Calu3 (cell line): ENCODE measurements around the gene LYPLA2. TPM values are rescaled to one million over a fixed set of nuclear protein-coding genes. Genes with fewer than 3 reads are reported as not detected.

ENCODE experiments used
- BruUV-seq: library from RNA; stranded (reverse); fragments of 400-500 nt; replicated peaks from 2 replicates; lab custom pipeline; 2021; lab: Mats Ljungman, UMichigan
- CTCF ChIA-PET: fragments of 300-600 bp; sonication (Branson Sonifier 250); formaldehyde crosslinking; loops from one replicate; lab custom pipeline; 2022; ENCODE audit warnings: antibody characterized with exemption; lab: Charles Lee
- DNase-seq: peaks from one replicate; pipeline ENCODE4 v3.0.0; 2022
- H3K27ac Mint-ChIP-seq: one replicate; pipeline ENCODE4 v1.8.0; 2022; ENCODE audit warnings: mixed read lengths; ENCODE audit not compliant: unreplicated experiment
- H3K27me3 Mint-ChIP-seq: one replicate; pipeline ENCODE4 v1.8.0; 2022; ENCODE audit warnings: mixed read lengths; ENCODE audit not compliant: unreplicated experiment
- H3K36me3 Mint-ChIP-seq: one replicate; pipeline ENCODE4 v1.8.0; 2022; ENCODE audit warnings: mild to moderate bottlenecking, moderate library complexity, mixed read lengths; ENCODE audit not compliant: insufficient read depth, unreplicated experiment
- H3K4me1 Mint-ChIP-seq: one replicate; pipeline ENCODE4 v1.8.0; 2022; ENCODE audit warnings: mild to moderate bottlenecking, low read depth, mixed read lengths; ENCODE audit not compliant: unreplicated experiment
- H3K4me3 Mint-ChIP-seq: one replicate; pipeline ENCODE4 v1.8.0; 2022; ENCODE audit warnings: mild to moderate bottlenecking, low read depth, moderate library complexity, mixed read lengths; ENCODE audit not compliant: unreplicated experiment
- H3K9me3 Mint-ChIP-seq: one replicate; pipeline ENCODE4 v1.8.0; 2022; ENCODE audit warnings: low read depth, mixed read lengths; ENCODE audit not compliant: unreplicated experiment
- intact Hi-C: fragments of 100-400 bp; cut with micrococcal nuclease; formaldehyde crosslinking; loops from one replicate; pipeline ENCODE4 v1.10.0; 2022; ENCODE audit not compliant: unreplicated experiment
- total RNA-seq: library from RNA; stranded (reverse); gene quantifications from 2 replicates; pipeline ENCODE4 v1.2.3, GENCODE V29; 2022
- TF ChIP-seq, protein P1 (sequence below): fragments of 200-600 bp; IDR thresholded peaks from one replicate; pipeline ENCODE4 v1.8.0; 2022; ENCODE audit warnings: antibody characterized with exemption; ENCODE audit not compliant: unreplicated experiment

Gene LYPLA2
- total RNA-seq, 1 experiment from 2014 or later: 52.0 TPM

DNA sequence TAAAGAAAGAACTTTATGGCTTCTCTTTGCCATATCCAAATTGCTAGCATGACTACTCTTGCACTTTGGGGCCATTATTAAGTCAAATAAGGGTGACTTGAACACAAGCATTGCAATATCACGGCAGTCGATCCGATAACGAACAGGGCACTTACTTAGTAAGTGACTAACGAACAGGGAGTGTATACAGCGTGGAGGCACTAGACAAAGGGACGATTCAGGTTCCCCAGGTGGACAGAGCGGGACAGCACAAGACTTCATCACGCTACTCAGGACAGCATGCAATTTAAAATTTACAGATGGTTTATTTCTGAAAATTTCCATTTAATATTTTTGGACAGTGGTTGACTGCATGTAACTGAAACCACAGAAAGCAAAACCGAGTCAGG, 18.1 kb upstream of the LYPLA2 start:
- Mint-ChIP-seq H3K9me3 (no peaks in the 10 kb centered on the region), H3K4me3 (no peak overlapping the region), H3K36me3 (peaks cover 10% of the 10 kb centered on the region), H3K27ac (no peak overlapping the region), H3K4me1 (peaks cover 8% of the 10 kb centered on the region), H3K27me3 (no peaks in the 10 kb centered on the region)
- intact Hi-C loops: loop anchor here (1.0 to 2.0 kb wide), 2 partner anchors 82 to 143 kb away; no protein-coding TSS in a partner anchor
- no TSS peak for BruUV-seq
- CTCF ChIA-PET: no interaction called here
- DNase-seq: no peak
- TF ChIP-seq, protein P1, sequence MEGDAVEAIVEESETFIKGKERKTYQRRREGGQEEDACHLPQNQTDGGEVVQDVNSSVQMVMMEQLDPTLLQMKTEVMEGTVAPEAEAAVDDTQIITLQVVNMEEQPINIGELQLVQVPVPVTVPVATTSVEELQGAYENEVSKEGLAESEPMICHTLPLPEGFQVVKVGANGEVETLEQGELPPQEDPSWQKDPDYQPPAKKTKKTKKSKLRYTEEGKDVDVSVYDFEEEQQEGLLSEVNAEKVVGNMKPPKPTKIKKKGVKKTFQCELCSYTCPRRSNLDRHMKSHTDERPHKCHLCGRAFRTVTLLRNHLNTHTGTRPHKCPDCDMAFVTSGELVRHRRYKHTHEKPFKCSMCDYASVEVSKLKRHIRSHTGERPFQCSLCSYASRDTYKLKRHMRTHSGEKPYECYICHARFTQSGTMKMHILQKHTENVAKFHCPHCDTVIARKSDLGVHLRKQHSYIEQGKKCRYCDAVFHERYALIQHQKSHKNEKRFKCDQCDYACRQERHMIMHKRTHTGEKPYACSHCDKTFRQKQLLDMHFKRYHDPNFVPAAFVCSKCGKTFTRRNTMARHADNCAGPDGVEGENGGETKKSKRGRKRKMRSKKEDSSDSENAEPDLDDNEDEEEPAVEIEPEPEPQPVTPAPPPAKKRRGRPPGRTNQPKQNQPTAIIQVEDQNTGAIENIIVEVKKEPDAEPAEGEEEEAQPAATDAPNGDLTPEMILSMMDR: no peak

DNA sequence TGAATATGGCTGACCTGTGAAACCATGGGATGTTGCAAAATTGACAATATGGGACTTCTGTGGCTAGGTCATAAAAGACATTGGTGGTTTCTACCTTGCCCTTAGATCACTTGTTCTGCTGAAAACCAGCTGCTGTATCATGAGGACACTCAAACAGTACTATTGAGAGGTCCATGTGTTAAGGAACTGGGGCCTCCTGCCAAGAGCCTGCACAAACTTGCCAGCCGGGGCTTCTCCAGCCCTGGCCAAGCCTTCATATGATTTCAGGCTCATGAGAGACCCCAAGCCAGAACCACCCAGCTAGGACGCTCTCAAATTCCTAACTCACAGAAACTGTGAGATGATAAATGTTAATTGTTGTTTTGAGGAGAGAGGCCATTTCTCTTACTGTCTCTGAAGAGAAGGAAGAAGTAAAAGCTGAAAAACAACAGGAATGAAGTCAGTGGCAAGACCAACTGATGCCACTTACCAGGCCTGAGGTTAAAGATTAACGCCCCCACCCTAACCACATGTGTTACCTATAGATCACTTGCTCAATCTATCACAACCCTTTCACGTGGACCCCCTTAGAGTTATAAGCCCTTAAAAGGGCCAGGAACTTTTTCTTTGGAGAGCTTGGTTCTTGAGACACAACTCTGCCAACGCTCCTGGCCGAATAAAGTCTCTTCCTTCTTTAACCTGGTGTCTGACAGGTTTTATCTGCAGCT, 16.6 kb upstream of the LYPLA2 start:
- H3K9me3 Mint-ChIP-seq: no peaks in the 10 kb centered on the region
- TF ChIP-seq, protein P1: no peak
- H3K36me3 Mint-ChIP-seq: peaks cover 22% of the 10 kb centered on the region
- intact Hi-C loops: no loop called here
- CTCF ChIA-PET: interaction anchor here (0.6 kb wide), 2 partner anchors 19 to 731 kb away, joined by 4 to 7 read pairs; no protein-coding TSS in a partner anchor
- H3K27me3 Mint-ChIP-seq: no peaks in the 10 kb centered on the region
- no peak for DNase-seq
- H3K4me3 Mint-ChIP-seq: no peak overlapping the region
- BruUV-seq: no TSS peak
- H3K27ac Mint-ChIP-seq: no peak overlapping the region
- H3K4me1 Mint-ChIP-seq: peaks cover 11% of the 10 kb centered on the region

DNA sequence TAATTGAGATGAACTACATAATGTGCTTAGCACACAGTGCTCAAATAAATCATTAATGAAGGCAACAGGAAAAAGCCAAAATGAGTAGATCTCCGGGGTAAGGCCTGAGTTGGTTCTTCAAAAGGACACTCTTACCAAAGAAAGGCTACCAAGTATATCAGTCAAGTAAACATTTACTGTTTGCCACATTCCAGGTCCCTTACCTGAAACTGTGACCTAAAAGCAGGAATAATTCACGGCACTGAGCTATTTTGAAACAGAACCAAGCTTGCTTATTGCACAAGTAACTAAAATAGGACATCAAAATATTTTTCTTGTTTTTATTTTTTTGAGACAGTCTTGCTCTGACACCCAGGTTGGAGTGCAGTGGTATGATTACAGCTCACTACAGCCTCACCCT, 14.7 kb upstream of the LYPLA2 start:
- no peak overlapping the region for H3K4me3 Mint-ChIP-seq
- H3K27ac Mint-ChIP-seq: no peak overlapping the region
- intact Hi-C loops: no loop called here
- CTCF ChIA-PET: no interaction called here
- no TSS peak for BruUV-seq
- H3K27me3 Mint-ChIP-seq: no peaks in the 10 kb centered on the region
- DNase-seq: no peak
- H3K36me3 Mint-ChIP-seq: peaks cover 24% of the 10 kb centered on the region
- TF ChIP-seq, protein P1: no peak
- H3K4me1 Mint-ChIP-seq: peaks cover 21% of the 10 kb centered on the region
- H3K9me3 Mint-ChIP-seq: no peaks in the 10 kb centered on the region

DNA sequence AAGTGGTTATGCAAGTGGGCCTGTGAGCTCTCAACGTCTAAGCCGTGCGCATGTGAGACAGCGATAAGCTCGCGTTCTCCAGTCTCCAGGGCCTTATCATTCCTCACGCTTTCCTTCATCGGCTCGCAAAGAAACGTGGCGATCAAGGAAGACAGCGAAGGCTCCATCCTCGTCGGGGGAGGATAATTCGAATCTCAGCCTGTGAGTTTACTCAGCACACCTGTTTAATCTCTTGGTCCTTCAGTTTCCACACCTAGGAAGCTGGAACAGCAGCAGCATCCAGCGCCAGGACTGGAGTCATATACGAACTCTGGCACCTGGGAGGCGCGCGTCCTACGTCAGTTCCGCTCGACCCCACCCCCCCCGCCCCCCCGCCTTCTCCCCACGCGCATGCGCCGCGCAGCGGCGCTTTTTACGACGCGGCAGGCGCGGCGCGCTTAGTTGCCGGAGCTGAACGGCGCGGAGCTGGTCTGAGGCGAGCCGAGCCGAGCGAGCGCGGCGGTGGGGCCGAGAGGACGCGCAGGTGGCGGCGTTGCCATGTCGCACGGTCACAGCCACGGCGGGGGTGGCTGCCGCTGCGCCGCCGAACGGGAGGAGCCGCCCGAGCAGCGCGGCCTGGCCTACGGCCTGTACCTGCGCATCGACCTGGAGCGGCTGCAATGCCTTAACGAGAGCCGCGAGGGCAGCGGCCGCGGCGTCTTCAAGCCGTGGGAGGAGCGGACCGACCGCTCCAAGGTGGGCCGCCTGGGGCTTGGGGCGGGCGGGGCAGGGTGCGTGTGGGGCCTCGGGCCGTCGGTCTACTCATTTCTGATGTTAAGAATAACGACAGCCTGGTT, 12.7 kb upstream of the LYPLA2 start, which contains the start of gene PITHD1:
Gene PITHD1, plus strand, starts transcription at position 440 of the 836 bp plus-strand sequence. Its CDS starts 98 bp downstream, at position 538.
- Mint-ChIP-seq H3K4me3 (peak within 1 kb of the TSS; percentile 74), H3K4me1 (peaks cover 21% of the 10 kb centered on the region), H3K9me3 (no peaks in the 10 kb centered on the region), H3K36me3 (peaks cover 24% of the 10 kb centered on the region), H3K27me3 (no peaks in the 10 kb centered on the region), H3K27ac (peak within 1 kb of the TSS; percentile 68)
- BruUV-seq: no TSS peak
- intact Hi-C loops: no loop called here
- peak; percentile 65 for DNase-seq
- CTCF ChIA-PET: interaction anchor here (0.7 to 1.0 kb wide), 3 partner anchors 11 to 139 kb away, joined by 3 to 7 read pairs (median 5); no protein-coding TSS in a partner anchor
- TF ChIP-seq, protein P1: no peak
